ENCODE measurements around the gene PANX3. TPM values are rescaled to one million over a fixed set of nuclear protein-coding genes. Genes with fewer than 3 reads are reported as not detected.

Gene PANX3
- polyA plus RNA-seq, 1 of the 3 experiments (the other 2 are of a cell fraction), result not detected

DNA sequence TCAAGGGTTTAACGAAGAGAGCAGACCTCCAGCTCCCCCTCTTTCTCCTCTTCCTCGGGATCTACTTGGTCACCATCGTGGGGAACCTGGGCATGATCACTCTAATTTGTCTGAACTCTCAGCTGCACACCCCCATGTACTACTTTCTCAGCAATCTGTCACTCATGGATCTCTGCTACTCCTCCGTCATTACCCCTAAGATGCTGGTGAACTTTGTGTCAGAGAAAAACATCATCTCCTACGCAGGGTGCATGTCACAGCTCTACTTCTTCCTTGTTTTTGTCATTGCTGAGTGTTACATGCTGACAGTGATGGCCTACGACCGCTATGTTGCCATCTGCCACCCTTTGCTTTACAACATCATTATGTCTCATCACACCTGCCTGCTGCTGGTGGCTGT lies 41.1 kb upstream of the PANX3 start:
- CTCF ChIA-PET, result interaction anchor here (1.6 kb wide), 1 partner anchor 15 kb away, joined by 3 read pairs; no protein-coding TSS in a partner anchor
- Histone ChIP-seq H3K27me3 (ENCODE audit: insufficient read depth) (peaks cover under 1% of the 10 kb centered on the region; the same call in 1 of the 2 replicates), H3K79me2 (ENCODE audit: insufficient read depth) (no peaks in the 10 kb centered on the region), H3K27ac (ENCODE audit: low read depth in 2 of 2, low read length in 1 of 2) (no peak overlapping the region), H2AFZ (ENCODE audit: low read depth) (no peak overlapping the region), H3K36me3 (replicated peaks in 1 of 2; ENCODE audit: control insufficient read depth in 1 of 2, insufficient read depth in 2 of 2, low read length in 1 of 2) (no peaks in the 10 kb centered on the region), H3K4me1 (ENCODE audit: control insufficient read depth in 1 of 2, insufficient read depth in 2 of 2, low read depth in 1 of 2, low read length in 1 of 2) (no peaks in the 10 kb centered on the region), H3F3A (replicated peaks; ENCODE audit: insufficient read depth) (no peaks in the 10 kb centered on the region), H3K9ac (no peak overlapping the region), H4K20me1 (ENCODE audit: insufficient read depth) (no peaks in the 10 kb centered on the region), H3K4me3 (ENCODE audit: low read depth in 2 of 2, low read length in 1 of 2) (no peak overlapping the region), H3K9me2 (no peaks in the 10 kb centered on the region), H3K4me2 (no peak overlapping the region), H3K9me3 (no peaks in the 10 kb centered on the region)
- 10% methylated on average over 7 of the region's 7 CpGs for WGBS (ENCODE audit: low lambda C conversion rate)
- no peak for TF ChIP-seq YY1 (IDR thresholded peaks at IDR 0.05; ENCODE audit: low read depth)
- no peak for TF ChIP-seq IRF3 (IDR thresholded peaks at IDR 0.05; ENCODE audit: low read depth, low read length)
- TF ChIP-seq, protein P1, sequence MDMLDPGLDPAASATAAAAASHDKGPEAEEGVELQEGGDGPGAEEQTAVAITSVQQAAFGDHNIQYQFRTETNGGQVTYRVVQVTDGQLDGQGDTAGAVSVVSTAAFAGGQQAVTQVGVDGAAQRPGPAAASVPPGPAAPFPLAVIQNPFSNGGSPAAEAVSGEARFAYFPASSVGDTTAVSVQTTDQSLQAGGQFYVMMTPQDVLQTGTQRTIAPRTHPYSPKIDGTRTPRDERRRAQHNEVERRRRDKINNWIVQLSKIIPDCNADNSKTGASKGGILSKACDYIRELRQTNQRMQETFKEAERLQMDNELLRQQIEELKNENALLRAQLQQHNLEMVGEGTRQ (IDR thresholded peaks at IDR 0.05; ENCODE audit: borderline replicate concordance, low read depth, low read length), result no peak
- DNase-seq, result no peak
- POLR2A ChIA-PET, result no interaction called here

- CTCF ChIA-PET, result interaction anchor here (1.0 to 2.4 kb wide), 2 partner anchors 8 to 176 kb away, joined by 5 to 9 read pairs; no protein-coding TSS in a partner anchor
- TF ChIP-seq CTCF (IDR thresholded peaks at IDR 0.05) (no peak), GATA2 (CRISPR knock-in tag; IDR thresholded peaks at IDR 0.05) (no peak), RXRA (IDR thresholded peaks at IDR 0.05; ENCODE audit: borderline replicate concordance, low read depth) (no peak), TEAD4 (IDR thresholded peaks at IDR 0.05; ENCODE audit: borderline replicate concordance, insufficient read depth) (no peak), GABPA (IDR thresholded peaks at IDR 0.05; ENCODE audit: low read depth) (no peak), EZH2phosphoT487 (IDR thresholded peaks at IDR 0.05; ENCODE audit: borderline replicate concordance, low read depth) (no peak), REST (IDR thresholded peaks at IDR 0.05; ENCODE audit: low read depth, low read length) (no peak), MEF2A (IDR thresholded peaks at IDR 0.05; ENCODE audit: borderline replicate concordance, low read depth) (no peak), ELF1 (IDR thresholded peaks at IDR 0.05) (no peak), RCOR1 (IDR thresholded peaks at IDR 0.05; ENCODE audit: low read length) (no peak)
- TF ChIP-seq, protein P2, sequence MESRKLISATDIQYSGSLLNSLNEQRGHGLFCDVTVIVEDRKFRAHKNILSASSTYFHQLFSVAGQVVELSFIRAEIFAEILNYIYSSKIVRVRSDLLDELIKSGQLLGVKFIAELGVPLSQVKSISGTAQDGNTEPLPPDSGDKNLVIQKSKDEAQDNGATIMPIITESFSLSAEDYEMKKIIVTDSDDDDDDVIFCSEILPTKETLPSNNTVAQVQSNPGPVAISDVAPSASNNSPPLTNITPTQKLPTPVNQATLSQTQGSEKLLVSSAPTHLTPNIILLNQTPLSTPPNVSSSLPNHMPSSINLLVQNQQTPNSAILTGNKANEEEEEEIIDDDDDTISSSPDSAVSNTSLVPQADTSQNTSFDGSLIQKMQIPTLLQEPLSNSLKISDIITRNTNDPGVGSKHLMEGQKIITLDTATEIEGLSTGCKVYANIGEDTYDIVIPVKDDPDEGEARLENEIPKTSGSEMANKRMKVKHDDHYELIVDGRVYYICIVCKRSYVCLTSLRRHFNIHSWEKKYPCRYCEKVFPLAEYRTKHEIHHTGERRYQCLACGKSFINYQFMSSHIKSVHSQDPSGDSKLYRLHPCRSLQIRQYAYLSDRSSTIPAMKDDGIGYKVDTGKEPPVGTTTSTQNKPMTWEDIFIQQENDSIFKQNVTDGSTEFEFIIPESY (IDR thresholded peaks at IDR 0.05; ENCODE audit: borderline replicate concordance, low read depth), result no peak
- TF ChIP-seq, protein P3, sequence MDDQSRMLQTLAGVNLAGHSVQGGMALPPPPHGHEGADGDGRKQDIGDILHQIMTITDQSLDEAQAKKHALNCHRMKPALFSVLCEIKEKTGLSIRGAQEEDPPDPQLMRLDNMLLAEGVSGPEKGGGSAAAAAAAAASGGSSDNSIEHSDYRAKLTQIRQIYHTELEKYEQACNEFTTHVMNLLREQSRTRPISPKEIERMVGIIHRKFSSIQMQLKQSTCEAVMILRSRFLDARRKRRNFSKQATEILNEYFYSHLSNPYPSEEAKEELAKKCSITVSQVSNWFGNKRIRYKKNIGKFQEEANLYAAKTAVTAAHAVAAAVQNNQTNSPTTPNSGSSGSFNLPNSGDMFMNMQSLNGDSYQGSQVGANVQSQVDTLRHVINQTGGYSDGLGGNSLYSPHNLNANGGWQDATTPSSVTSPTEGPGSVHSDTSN (IDR thresholded peaks at IDR 0.05), result no peak
Measured at GRCh38 chr11:124577716-124578427, 33.4 kb upstream of the PANX3 start.

More at GRCh38 chr11:124577716-124578427, 33.4 kb upstream of the PANX3 start:
- Histone ChIP-seq H3K9ac (no peak overlapping the region), H3K79me2 (ENCODE audit: insufficient read depth) (no peaks in the 10 kb centered on the region), H3F3A (replicated peaks; ENCODE audit: insufficient read depth) (no peaks in the 10 kb centered on the region), H3K9me3 (no peaks in the 10 kb centered on the region), H3K4me1 (ENCODE audit: control insufficient read depth in 1 of 2, insufficient read depth in 2 of 2, low read depth in 1 of 2, low read length in 1 of 2) (no peaks in the 10 kb centered on the region), H4K20me1 (ENCODE audit: insufficient read depth) (no peaks in the 10 kb centered on the region), H3K36me3 (replicated peaks in 1 of 2; ENCODE audit: control insufficient read depth in 1 of 2, insufficient read depth in 2 of 2, low read length in 1 of 2) (no peaks in the 10 kb centered on the region), H3K4me3 (ENCODE audit: low read depth in 2 of 2, low read length in 1 of 2) (no peak overlapping the region), H3K27ac (ENCODE audit: low read depth in 2 of 2, low read length in 1 of 2) (no peak overlapping the region), H3K9me2 (no peaks in the 10 kb centered on the region), H2AFZ (ENCODE audit: low read depth) (no peak overlapping the region), H3K27me3 (ENCODE audit: insufficient read depth) (peaks cover 18% of the 10 kb centered on the region; the same call in 1 of the 2 replicates), H3K4me2 (no peak overlapping the region)
- no peak for DNase-seq
- WGBS (ENCODE audit: low lambda C conversion rate), result 3% methylated on average over 6 of the region's 6 CpGs
- POLR2A ChIA-PET, result no interaction called here

Measured in SK-N-SH (cell line).